Measurements from ENCODE around the gene ADAMTS2. TPM values are rescaled to one million over a fixed set of nuclear protein-coding genes. Genes with fewer than 3 reads are reported as not detected.

The ADAMTS2 gene
- total RNA-seq, 1 donor from 2014 or later = 11.9 TPM

DNA sequence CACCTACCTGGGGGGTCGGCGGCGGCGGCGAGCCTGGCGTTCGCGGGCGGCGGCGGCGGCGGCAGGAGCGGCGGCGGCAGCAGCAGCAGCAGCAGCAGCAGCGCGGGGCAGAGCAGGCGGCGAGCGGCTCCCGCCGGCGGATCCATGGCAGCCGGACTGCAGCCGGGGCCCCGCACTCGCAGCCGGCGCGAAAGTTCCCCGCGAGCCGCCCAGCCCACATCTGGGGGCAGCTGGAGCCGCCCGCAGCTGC, 153 bp downstream of the ADAMTS2 start:
- no peak for ATAC-seq
- no peak for DNase-seq (ENCODE audit: low spot score)

DNA sequence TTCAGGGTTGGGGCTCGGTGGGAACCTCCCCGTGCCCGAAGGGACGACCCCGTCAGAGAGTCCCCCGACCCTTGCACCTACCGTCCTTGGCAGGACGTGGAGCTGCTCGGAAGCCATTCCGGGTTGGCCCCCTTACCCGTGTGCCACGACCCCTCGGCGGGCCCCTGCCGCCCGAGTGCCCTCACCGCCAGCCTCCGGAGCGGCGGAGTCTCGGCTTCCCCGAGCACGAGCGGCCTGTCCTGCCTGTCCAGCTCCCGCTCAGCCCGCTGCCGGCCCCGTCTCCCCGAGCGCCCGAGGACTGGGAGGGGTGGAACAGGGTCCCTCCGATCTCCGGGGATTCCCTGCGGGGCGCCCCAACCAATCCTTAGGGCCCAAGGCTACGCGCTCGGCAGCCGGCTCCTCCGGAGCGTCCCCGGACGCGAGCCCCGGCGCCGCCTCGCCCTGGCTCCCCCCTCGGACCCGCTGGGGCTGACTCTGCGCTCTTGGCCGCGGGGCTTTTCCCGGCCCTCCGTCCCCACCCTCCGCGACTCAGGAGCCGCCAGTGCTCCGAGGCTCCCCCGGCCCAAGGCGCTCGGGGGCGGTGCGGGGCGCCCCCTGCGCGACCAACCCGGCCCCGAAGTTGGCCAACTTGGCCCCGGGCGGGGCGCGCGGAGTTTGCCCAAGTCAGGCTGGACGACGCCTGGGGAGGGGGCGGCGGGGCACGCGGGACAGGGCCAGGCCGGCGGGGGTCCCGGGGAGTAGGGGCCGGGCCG, 654 bp downstream of the ADAMTS2 start:
- ATAC-seq = peak; percentile 11
- DNase-seq (ENCODE audit: low spot score) = no peak

DNA sequence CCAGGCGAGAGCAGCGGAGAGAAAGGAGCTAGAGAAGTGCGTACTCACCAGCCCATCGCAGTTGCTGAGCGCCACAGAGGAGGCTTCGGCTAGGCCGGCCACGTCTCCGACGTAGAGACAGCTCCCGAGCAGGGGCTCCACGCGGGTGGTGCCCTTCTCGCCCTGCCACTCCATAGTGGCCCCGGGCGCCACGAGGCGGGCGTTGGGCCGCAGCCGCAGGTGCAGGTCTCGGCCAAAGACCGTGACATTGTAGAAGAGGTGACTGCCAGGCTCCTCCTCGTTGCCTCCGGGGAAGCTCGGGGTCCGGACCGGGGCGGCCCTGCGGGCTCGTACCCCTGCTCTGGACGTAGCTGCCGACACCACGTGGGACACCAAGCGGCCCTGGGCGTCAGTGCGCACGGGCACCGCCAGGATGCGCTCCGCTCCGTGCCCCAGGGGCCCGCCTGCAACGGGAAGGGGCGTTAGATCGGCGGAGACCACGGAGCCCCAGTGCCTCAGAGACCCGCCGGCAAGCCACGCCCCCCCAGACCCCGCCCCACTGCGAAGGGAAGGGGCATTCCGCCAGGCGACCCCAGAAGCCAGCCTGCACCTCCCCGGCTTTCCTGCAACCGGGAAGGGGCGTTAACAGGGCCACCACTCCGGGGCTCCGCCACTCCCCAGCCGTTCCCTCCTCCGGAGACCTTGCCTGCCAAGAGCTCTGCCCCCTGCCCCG, 1.4 kb downstream of the ADAMTS2 start:
- DNase-seq (ENCODE audit: low spot score) = no peak

DNA sequence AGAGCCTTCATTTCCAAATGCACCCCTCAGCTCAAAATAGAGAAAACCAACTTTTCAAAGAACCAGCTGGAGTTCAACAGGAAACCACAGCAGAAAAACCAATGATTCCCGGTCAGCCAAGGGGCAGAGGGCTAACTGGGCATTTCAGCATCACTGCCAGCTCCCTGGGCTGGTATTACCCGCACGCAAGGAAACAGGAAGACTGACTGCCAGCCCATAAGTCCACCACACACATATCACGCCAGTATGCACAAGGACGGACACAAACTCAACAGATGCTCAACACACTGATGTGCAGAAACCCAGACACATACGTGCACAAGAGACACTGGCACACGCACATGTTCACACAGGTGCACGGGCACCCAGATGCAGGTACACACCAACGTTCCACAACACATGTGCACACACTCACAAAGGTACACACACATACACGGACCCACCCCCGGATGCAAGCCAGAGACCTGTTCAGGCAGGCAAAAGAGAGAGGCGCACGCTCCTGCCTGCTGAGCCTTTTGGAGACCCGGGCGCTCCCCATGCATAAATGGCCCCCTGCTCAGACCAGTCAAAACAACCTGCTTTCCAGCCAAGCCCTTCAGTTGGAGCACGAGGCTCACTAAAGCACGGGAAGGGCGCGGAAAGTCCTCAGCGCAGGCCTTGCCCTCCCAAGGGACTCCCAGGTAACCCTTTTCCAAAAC, 2.1 kb downstream of the ADAMTS2 start:
- ATAC-seq = no peak
- DNase-seq (ENCODE audit: low spot score) = no peak

More for the DNA sequence above, 1.4 kb downstream of the ADAMTS2 start:
- ATAC-seq = peak; percentile 49

DNA sequence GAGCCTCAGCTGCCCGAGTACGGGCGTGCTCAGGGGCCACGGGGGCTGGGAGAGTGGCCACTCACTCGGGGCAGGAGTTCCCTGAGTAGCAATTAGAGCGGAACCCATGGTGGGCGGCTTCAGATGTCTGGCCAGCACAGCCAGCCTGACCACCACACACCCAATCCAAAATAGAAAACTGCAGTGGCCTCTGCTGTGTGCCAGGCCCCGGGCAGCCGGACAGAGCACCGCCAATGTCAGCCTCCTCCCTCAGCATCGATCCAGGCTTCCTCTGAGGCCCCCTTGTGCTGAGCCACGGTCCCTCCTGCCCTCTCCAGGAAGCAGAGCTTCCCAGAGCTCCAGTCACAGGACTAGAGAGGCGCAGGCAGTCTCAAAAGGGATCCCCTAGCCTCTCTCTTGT, 2.7 kb downstream of the ADAMTS2 start:
- no peak for DNase-seq (ENCODE audit: low spot score)
- peak; percentile 14 for ATAC-seq

DNA sequence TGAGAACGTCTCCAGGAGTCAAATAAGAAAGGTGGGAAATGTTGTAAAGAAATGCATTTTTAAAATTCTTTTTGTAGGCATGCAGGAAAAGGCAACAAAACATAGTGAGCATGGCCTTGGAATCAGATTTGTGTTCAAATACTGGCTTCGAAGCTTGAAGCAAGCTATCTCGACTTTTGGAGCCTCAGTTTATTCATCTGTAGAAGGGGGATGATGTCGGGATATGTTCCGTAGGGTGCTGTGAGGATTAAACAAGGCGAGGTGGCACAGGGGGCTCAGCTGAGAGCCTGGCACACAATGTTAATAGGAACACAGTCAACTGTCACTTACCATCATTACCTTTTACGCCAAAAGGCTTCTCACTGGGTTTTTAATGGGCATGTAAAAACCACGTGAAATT, 4.8 kb downstream of the ADAMTS2 start:
- ATAC-seq (no peak), DNase-seq (ENCODE audit: low spot score) (no peak)

DNA sequence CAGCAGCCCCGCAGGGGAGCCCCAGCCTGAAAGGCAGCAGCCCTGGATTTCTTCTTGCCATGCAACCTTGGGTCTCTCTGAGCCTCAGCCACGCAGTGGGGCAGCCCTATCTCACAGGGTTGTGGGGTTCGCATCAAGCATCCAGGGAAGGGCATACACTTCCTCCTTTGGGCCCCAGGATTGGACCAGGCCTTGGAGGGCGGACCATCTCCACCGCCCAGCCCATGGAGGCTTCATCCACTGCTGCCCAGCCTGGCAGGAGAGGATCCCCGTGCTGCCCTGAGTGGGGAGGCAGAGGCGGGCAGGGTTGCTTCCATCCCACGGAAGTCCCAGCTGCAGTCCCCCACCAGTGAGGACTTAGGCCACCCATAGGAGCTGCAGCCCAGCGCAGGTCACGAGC, 5.3 kb downstream of the ADAMTS2 start:
- ATAC-seq = no peak
- no peak for DNase-seq (ENCODE audit: low spot score)

DNA sequence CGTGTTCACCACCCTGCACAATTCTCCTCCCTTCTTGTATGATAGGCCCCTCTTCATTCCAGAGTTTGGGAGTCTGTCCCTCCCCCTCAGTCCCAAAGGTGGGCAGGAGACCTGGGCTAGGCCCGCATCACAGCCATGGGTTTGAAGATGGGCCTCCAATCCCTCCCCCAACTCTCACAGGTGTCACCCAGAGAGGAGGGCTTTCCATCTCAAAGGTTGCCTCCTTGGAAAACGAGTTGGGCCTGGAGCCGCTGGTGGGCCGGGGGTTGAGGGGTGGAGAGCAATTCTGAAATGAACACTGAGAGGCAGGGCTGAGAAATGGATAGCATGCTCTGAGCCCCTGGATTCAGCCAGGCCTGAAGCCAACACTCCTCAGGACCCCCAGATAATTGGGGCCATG, 6.2 kb downstream of the ADAMTS2 start:
- DNase-seq (ENCODE audit: low spot score) = no peak
- ATAC-seq = no peak

DNA sequence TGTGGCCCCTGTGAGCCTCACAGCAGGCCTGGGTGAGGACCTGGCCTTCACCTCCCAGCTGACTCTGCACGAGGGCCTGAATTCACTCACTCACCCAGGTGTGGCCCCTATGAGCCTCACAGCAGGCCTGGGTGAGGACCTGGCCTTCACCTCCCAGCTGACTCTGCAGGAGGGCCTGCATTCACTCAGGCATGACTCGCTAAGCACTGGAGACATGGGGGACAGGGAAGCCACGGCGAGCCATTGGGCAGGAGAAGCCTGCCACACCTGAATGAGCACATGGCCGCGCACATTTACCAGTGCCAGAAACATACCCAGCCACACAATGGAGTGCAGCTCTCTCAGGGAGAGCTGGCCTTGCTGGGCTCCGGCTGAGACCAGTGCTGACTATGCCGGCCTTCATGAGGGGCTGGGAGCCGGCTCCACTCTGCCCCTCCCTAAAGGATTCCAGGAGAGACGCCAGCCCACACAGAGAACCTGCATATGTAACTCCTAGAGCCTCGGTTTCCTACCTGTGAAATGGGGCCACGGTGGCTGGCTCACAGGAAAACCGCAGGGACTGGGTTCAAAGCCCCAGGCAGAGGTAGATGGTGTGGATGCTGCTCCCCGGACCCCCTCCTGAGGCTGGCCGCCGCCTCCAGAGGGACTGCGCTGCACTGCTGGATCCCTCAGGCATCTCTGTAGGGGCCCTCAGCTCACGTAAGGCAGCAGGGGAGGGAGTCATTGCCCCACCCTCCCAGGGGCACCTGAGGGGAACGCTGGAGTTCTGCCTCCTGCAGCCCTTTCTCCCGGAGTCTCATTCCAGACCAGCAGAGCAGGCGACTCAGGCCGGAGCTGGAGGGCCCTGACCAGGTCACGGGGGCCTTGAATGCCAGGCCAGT, 7.2 kb downstream of the ADAMTS2 start:
- ATAC-seq (no peak), DNase-seq (ENCODE audit: low spot score) (no peak)

DNA sequence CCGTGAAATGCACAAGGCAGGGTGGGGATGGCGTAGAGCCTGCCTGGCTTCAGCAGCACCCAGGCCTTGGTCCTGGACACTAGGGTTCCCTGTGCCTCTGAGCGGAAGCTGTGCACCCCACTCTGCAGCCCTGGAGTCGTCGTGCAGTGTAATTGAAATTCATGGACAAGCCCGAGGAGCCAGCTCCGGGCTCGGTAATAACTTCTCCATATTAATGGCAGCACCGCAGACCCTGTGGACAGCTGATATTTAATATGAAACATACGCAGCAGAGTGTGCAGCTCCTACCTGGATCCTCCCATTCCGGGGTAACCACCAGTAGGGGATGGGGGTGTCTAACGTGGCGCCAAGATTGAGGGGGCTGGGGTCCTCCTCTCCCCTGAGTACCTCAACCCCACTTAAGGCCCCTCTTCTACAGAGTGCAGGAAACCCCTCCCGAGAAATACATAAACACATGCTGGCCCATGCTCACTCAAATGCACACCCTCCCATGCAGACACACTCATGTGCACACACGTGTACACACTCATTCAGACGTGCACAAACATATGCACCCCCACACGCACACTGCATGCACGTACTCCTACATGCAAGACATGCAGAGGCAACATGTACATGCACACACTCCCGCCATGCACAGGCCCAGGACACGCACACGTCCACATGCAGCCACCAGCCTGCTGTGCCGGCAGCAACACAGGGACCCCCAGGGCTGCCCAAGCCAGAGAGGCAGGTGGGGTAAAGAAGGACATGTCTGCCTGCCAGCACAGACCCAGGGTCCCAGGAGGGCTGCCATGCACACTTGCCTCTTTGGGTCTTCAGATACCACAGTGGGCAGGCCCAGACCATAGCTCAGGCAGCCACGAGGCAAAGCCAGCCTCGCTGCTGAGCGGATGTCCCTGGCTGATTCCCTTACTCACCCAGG, 8.1 kb downstream of the ADAMTS2 start:
- DNase-seq (ENCODE audit: low spot score) (no peak), ATAC-seq (no peak)

DNA sequence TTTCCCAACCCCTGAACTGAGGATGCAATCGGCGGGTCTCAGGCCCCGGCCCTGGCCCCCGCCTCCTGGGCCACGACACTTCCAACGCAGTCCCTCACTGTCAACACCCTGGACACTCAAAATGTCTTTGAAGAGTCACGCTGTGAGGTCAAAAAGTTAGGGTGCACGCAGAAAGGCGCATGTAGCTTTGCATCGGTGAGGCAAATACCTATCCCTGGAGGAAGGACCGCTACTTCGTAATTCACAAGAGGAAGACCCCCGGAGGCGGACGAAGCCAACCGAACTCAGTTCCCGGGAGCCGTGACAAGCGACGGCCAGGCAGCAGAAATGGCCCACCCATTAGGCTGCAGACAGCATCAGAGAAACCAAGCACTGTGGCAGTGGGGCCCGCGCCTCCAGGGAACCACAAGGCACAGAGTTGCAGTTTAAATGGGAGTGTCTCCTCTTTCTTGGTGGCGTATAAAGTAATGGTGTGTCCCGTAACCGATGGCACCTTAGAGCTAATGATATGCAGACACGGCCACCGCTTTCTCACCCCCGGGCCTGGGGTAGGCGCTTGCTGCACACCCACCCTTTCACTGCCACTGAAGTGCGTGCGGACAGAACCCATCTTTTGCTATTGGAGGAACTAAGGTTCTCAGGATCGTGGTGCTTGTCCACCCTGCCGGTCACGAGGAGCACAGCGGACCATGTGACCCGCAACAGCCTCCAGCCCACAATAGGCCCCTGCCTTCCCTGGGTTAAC, 9.0 kb downstream of the ADAMTS2 start:
- DNase-seq (ENCODE audit: low spot score) (no peak), ATAC-seq (peak; percentile 32)

DNA sequence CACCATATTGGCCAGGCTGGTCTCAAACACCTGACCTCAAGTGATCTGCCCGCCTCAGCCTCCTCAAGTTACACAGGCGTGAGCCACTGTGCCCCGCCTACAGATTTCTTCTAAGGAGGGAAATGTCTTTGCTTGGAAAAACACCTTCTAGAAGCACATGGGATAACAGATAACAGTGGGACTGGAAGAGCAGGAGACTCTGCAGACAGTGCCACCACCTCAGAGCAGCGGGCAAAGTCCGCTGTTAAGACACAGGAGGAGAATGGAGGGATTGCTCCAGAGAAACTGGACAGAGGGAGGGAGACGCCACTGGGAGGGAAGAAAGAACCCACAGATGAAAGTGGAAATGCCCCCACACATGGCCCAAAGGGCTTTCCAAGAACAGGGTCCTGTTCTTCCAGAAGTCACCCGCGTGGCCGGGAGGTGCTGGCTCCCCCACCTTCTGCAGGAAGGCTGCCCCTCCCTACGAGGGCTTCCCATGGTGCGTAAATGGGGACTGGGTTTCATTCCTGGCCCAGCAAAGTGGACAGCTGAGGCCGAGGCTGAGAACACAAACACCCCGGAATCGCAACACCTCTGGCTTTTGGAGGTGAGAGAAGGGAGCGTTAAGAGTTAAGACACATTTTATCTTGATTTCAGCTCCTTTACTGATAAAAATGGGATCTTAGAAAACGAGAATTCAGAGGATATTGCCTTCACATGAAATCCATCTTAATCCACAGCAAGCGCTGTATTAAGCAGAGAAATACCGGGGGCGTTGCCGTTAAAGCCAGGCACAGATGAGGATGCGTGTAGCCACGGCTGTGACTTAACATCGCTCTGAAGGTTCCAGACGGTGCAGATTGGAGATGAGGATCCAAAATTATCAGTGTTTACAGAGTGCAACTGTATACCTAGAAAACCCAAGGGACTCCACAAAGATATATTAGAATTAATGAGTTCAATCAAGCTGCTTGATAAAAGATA, 11.2 kb downstream of the ADAMTS2 start:
- ATAC-seq (no peak), DNase-seq (ENCODE audit: low spot score) (no peak)

DNA sequence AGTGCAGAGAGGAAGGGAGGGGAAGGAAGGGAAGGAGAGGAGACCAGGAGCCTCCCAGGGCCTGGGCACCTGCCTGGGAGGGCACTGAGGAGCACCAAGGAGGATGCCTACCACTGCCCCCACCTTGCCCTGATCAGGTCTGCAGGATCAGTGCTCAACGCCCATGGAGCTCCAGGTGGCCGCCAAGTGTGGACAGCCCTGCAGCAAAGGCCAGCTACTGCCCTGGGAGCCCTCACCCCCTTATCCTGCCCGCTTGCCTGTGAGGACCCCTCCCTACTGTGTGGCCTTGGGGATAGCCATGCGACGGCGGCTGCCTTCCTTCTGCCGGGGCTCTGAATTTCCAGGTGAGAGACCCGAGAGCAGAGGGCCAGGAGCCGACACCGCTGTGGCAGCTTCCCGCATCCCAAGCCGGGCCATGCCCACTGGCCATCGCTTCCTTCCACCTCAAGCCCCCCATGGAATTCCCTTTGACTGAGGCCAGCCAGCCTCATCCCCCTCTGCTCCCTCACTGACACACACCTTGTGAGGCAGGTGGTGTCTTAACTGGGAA, 12.4 kb downstream of the ADAMTS2 start:
- ATAC-seq (no peak), DNase-seq (ENCODE audit: low spot score) (no peak)

DNA sequence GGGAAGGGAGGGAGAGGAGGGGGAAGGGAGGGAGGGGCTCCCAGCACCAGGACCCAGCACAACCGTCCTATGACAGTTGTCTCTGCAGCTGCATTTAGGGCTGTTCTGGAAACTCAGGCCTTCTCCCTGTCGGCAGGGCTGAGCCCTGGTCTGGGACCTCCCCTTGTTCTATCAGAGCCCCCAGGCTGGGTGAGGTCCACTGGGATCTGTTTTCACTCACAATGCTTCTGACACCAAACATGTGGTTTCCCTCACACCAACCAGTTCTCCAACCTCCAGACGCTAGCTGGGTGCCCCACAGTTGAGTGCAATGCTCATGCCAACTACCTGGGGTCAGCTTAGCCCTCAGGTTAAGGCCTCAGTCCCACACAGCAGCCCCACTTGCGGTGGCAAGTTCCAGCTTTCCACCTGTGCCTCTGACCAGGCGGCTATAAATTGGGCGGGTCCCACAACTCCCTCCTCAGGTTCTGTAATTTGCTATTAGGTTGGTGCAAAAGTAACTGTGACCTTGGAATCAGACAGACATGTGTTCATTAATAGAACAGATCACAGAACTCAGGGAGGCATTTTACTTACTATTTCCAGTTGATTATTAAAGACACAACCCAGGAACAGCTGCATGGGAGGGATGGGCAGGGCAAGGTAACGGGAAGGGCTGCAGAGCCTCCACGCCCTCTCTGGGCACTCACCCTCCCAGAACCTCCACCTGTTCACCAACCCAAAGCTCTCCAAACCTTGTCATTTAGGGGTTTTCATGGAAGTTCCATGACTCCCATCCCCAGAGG, 13.5 kb downstream of the ADAMTS2 start:
- DNase-seq (ENCODE audit: low spot score) = no peak
- ATAC-seq = no peak

DNA sequence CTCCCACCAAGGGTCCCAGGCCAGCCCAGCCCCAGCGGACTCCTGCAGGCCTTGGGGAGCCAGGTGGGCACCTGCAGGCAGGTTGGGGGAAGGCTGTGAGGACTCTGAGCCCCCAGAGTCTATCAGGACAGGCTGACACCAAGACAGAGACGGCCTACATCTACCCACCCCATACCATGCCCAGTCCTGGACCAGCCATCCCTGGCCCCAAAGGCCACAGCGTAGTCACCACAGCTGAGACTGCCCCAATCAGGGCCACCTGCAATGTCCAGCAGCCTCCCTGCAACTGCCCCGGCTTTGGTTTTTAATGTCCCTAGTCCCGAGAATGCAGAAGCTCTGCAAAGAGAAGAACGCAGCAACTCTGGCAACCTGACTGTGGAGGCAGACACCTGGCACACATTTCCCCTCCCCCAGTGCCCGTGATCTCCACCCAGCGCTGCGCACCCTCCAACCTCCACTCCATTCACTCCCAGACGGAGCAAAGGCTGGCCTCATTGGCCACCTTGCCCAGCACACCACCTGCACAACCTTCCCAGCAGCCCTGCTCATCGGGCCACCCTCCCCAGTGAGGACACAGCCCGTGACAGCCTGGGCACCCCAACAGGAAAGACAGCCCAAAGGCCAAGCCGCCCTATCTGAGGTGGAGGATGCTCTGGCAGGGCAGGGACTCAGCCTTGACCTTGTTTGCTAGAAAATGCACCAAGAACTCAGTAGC, 14.9 kb downstream of the ADAMTS2 start:
- ATAC-seq (no peak), DNase-seq (ENCODE audit: low spot score) (no peak)

DNA sequence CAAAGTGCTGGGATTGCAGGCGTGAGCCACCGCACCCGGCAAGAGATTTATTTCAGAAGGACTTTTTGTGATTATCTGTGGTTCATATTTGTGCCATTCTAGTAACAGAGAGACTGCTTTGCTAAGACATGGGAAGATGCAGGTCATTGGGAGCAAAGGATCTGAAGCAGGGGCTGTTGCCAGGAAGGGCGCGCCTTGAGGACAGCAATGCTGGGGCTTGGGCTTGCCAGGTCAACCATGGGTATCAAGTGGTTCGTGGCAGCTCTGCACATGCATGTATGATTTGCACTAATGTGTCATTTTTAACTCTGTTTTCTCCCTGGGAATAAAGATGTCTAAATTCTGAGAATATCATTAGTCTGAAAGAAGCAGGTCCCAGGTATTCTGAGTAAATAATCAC, 17.0 kb downstream of the ADAMTS2 start:
- ATAC-seq (no peak), DNase-seq (ENCODE audit: low spot score) (no peak)
